SU-DHL-6 (cell line): ENCODE measurements around the gene MAP3K15.

Experiments
- H2AFZ ChIP-seq: fragments of 200-600 bp; sonication (generic); 2 replicates; pipeline ENCODE4 v1.6.1; 2014; ENCODE audit warnings: low read depth, mild to moderate bottlenecking, moderate library complexity, mixed read lengths, antibody characterized with exemption, low read length; ENCODE audit not compliant: severe bottlenecking
- H3F3A ChIP-seq: fragments of 200-600 bp; shearing (Covaris generic); 2 replicates; pipeline ENCODE4 v1.6.0; 2016; ENCODE audit warnings: antibody characterized with exemption, mild to moderate bottlenecking; ENCODE audit not compliant: insufficient read depth
- H3K27ac ChIP-seq: fragments of 200-600 bp; sonication (generic); 2 replicates; pipeline ENCODE4 v1.5.1; 2016; ENCODE audit warnings: low read depth, mild to moderate bottlenecking, low read length, moderate library complexity, mixed read lengths
- H3K27me3 ChIP-seq: fragments of 200-600 bp; sonication (generic), shearing (Covaris generic); 2 replicates; pipeline ENCODE4 v1.6.0; 2014; ENCODE audit warnings: mild to moderate bottlenecking, low read length
- H3K36me3 ChIP-seq: fragments of 200-600 bp; sonication (generic); 2 replicates; pipeline ENCODE4 v1.6.1; 2014; ENCODE audit warnings: mild to moderate bottlenecking, low read length, mixed read lengths
- H3K4me2 ChIP-seq: fragments of 300-600, 200-600 bp; shearing (Covaris generic), sonication (generic); 2 replicates; pipeline ENCODE4 v1.6.0; 2014; ENCODE audit warnings: low read length, low read depth, mild to moderate bottlenecking; ENCODE audit not compliant: poor library complexity, severe bottlenecking
- H3K4me3 ChIP-seq: fragments of 200-600 bp; sonication (generic); 2 replicates; pipeline ENCODE4 v1.5.1; 2014; ENCODE audit warnings: antibody characterized with exemption, low read length, mild to moderate bottlenecking, mixed read lengths; ENCODE audit not compliant: insufficient read depth, poor library complexity, severe bottlenecking
- H3K79me2 ChIP-seq: fragments of 200-600 bp; sonication (generic); 2 replicates; pipeline ENCODE4 v1.6.1; 2014; ENCODE audit warnings: mild to moderate bottlenecking, low read length, moderate library complexity; ENCODE audit not compliant: insufficient read depth
- H3K9ac ChIP-seq: fragments of 200-600 bp; sonication (generic); 2 replicates; pipeline ENCODE4 v1.7.0; 2014; ENCODE audit warnings: mild to moderate bottlenecking, low read length
- H3K9me2 ChIP-seq: fragments of 200-600 bp; sonication (generic); replicated peaks from 2 replicates; pipeline ENCODE4 v1.6.1; 2014; ENCODE audit warnings: low read length; ENCODE audit not compliant: insufficient read depth
- H3K9me3 ChIP-seq: fragments of 200-600 bp; sonication (generic); 2 replicates; pipeline ENCODE4 v1.6.1; 2014; ENCODE audit warnings: low read length, mixed read lengths; ENCODE audit not compliant: insufficient read depth
- H4K20me1 ChIP-seq: fragments of 200-600 bp; sonication (generic); 2 replicates; pipeline ENCODE4 v1.6.1; 2014; ENCODE audit warnings: low read depth, mild to moderate bottlenecking, antibody characterized with exemption, low read length, moderate library complexity, mixed read lengths
- CTCF ChIP-seq: fragments of 200-600 bp; sonication (generic); IDR thresholded peaks from one replicate; pipeline ENCODE4 v1.5.1; 2017; ENCODE audit warnings: antibody characterized with exemption, mild to moderate bottlenecking, low read length, moderate library complexity; ENCODE audit not compliant: insufficient read depth, poor library complexity, severe bottlenecking
- EZH2phosphoT487 ChIP-seq: fragments of 200-600 bp; sonication (generic), shearing (Covaris generic); conservative IDR thresholded peaks from 2 replicates; pipeline ENCODE4 v1.6.1; 2018; ENCODE audit warnings: mild to moderate bottlenecking, antibody characterized with exemption, low read length, moderate library complexity, mixed read lengths

Gene MAP3K15

GRCh38 chrX:19563327-19563726, 48.0 kb upstream of the MAP3K15 start:
- H3K4me3 ChIP-seq = no peak overlapping the region
- no peaks in the 10 kb centered on the region for H3K9me2 ChIP-seq
- no peaks in the 10 kb centered on the region for H3K79me2 ChIP-seq
- no peaks in the 10 kb centered on the region for H3K27me3 ChIP-seq
- H3F3A ChIP-seq = no peaks in the 10 kb centered on the region
- H3K4me2 ChIP-seq = no peak overlapping the region
- H3K9ac ChIP-seq = no peak overlapping the region
- H4K20me1 ChIP-seq = no peaks in the 10 kb centered on the region
- H3K27ac ChIP-seq = no peak overlapping the region
- H2AFZ ChIP-seq = no peak overlapping the region
- TF ChIP-seq CTCF (no peak), EZH2phosphoT487 (no peak)
- H3K36me3 ChIP-seq = no peaks in the 10 kb centered on the region
- no peaks in the 10 kb centered on the region for H3K9me3 ChIP-seq

- H3K36me3 ChIP-seq = no peaks in the 10 kb centered on the region
- no peak for TF ChIP-seq EZH2phosphoT487
- TF ChIP-seq CTCF = no peak
- H3K27me3 ChIP-seq = no peaks in the 10 kb centered on the region
- no peak overlapping the region for H3K27ac ChIP-seq
- no peaks in the 10 kb centered on the region for H3F3A ChIP-seq
- H3K79me2 ChIP-seq = no peaks in the 10 kb centered on the region
- no peak overlapping the region for H3K9ac ChIP-seq
- no peak overlapping the region for H3K4me3 ChIP-seq
- no peaks in the 10 kb centered on the region for H3K9me2 ChIP-seq
- no peaks in the 10 kb centered on the region for H4K20me1 ChIP-seq
- H2AFZ ChIP-seq = no peak overlapping the region
- H3K9me3 ChIP-seq = no peaks in the 10 kb centered on the region
- no peak overlapping the region for H3K4me2 ChIP-seq
These were observed 45.3 kb upstream of the MAP3K15 start for GRCh38 chrX:19560611-19561010.

GRCh38 chrX:19557822-19558221, 42.5 kb upstream of the MAP3K15 start:
- TF ChIP-seq CTCF (no peak), EZH2phosphoT487 (no peak)
- no peaks in the 10 kb centered on the region for H3K9me3 ChIP-seq

GRCh38 chrX:19556202-19556601, 40.9 kb upstream of the MAP3K15 start:
- H3K4me2 ChIP-seq = no peak overlapping the region
- TF ChIP-seq EZH2phosphoT487 = no peak
- TF ChIP-seq CTCF = no peak
- H3K9me2 ChIP-seq = no peaks in the 10 kb centered on the region
- H4K20me1 ChIP-seq = no peaks in the 10 kb centered on the region
- H3K9ac ChIP-seq = no peak overlapping the region
- H3K9me3 ChIP-seq = no peaks in the 10 kb centered on the region
- no peaks in the 10 kb centered on the region for H3K36me3 ChIP-seq
- H3K79me2 ChIP-seq = no peaks in the 10 kb centered on the region
- no peaks in the 10 kb centered on the region for H3K27me3 ChIP-seq
- H3K27ac ChIP-seq = no peak overlapping the region
- no peak overlapping the region for H2AFZ ChIP-seq
- no peak overlapping the region for H3K4me3 ChIP-seq
- no peaks in the 10 kb centered on the region for H3F3A ChIP-seq

More at GRCh38 chrX:19557822-19558221, 42.5 kb upstream of the MAP3K15 start:
- Histone ChIP-seq H3K27me3 (no peaks in the 10 kb centered on the region), H3K9me2 (no peaks in the 10 kb centered on the region), H3K27ac (no peak overlapping the region), H3F3A (no peaks in the 10 kb centered on the region), H3K79me2 (no peaks in the 10 kb centered on the region), H3K4me3 (no peak overlapping the region), H2AFZ (no peak overlapping the region), H3K36me3 (no peaks in the 10 kb centered on the region), H4K20me1 (no peaks in the 10 kb centered on the region), H3K9ac (no peak overlapping the region), H3K4me2 (no peak overlapping the region)
